H4 (cell line): ENCODE results near the gene SHC3. TPM values are rescaled to one million over a fixed set of nuclear protein-coding genes. Genes with fewer than 3 reads are reported as not detected.

ENCODE experiments used
- DNase-seq: peaks from one replicate; pipeline ENCODE4 v3.0.0-alpha.2; 2015; ENCODE audit warnings: low spot score
- total RNA-seq: library from RNA; depleted of rRNA; stranded (reverse); fragments of >200 nt; shearing (Covaris generic); gene quantifications from 2 replicates; pipeline ENCODE4 v1.2.3, GENCODE V29; 2014

Gene SHC3
- total RNA-seq, 1 experiment from 2014 or later: 1.0 TPM

DNA sequence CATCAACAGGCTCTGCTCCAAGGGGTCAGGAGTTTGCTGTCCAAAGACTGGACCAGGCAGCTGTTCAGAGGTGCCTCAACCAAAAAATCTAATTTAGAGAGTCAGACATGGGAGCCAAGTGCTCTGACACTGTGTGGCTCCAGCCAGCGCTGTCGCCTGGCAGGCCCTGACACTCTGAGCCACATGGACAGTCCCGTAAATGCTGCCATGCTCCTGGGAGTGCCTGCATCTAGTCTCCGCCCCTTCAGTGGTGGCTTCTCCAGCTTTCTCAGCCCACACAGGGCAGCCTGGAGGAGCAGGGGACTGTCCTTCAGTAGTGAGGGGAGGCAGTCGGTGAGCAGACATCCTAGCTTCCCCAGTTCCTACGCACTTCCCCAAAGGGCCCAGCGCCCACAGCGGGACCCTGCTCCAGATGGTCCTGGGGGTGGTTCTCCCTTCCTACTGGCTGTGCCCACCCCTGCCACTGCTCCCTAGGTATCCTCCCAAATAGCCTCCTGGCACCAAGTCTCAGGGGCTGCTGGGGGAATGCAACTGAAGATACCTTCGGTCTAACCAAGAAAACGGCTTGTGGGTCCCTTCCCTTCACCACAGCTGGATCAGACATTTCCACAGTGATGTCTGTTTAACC, 72.3 kb downstream of the SHC3 start:
- DNase-seq: no peak

DNA sequence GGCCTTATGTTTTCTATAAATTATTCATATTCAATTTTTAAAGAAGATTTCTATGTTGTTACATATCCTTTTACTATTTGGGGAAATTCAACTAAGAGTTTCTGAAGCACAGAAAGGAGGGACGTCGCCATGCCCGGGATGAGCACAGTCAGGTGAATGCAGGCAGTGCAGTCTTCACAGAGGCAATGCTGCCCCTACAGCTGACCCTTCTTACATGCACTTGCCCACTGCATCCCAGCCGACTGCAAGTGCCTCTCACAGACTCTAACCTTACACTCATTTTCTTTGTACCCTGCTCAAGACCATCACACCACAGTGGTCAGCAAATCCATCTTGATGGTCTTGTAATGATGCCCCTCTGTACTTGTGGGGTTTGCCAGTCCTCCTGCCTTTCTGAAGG, 73.8 kb downstream of the SHC3 start:
- DNase-seq: no peak

GRCh38 chr9:89097219-89097618, 81.4 kb downstream of the SHC3 start:
- DNase-seq: no peak

DNA sequence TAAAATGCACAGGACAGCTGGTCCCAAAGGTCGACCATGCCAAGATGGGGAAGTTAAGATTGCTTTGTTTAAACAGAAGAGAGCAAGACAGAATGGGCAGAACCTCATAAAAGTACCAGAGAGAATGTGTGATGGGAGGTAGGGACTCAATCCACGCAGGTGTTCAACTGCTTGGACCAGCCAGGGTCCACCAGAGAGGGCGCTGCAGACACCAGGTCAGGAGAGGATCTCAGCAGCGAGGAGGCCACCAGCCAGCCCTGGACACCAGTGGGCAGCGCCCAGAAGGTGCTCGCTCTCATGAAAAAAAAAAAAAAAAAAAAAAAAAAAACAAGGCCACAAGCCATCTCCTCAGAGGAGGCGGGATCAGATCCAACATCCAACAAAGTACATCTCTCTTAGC, 81.8 kb downstream of the SHC3 start:
- no peak for DNase-seq

DNA sequence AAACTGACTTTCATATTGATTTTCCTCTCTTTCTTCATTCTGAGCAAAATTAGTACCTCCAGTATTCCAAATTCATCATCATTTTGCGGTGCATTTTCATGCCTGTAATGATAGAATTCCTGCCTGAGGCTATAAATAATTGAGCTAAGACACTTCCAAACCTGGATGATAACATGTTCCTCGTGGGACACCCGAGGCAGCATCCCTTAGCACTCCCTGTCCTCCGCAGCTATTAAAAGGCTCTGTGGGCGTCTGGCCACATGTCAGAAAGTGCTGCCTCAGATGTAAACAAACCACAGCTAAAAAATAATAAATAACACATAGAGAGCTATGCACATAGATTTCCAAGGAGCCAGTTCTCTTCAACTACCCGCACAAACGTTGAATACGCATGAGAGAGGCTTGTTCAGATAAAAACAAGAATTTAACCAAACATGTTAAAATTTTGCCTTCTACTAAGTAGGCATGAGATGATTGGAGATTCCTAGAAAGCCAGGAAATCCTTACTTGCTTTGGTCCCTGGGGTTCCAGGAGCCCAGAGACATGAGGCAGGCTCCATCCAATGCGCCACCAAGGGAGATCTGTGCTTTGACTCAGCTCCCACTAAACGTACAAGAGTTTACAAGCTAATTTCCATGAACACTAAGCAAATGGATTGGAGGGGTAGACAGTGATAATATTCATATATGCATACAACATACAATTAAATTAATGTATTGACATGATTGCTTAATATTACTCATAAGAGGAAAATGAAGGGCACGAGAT, 82.7 kb downstream of the SHC3 start:
- no peak for DNase-seq

DNA sequence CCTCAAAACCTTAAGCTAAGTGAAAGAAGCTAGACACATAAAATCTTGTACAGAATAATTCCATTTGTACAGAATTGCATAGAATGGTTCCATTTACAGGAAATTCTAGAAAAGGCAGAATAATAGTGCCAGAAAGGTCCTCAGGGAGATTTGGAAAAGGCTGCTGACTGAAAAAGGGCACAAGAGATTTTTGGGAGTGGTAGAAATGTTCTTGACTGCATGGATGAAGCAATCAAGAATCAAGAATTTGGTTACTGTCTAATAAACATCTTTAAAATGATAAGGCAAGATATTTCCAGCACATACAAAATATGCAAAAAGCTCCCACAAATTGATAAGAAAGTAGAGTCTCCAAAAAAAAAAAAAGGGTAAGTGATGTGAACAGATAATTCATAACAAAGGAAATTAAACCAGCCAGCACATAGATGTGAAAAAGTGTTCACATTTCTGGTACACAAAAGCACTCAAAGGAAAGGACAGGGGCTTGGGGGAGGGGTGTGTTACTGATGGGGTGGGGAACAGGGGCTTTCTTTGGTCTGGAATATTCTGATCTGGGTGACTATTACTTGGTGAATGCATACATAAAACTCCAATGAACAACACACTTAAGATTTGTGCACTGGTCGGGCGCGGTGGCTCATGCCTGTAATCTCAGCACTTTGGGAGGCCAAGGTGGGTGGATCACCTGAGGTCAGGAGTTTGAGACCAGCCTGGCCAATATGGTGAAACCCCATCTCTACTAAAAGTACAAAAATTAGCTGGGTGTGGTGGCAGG, 85.2 kb downstream of the SHC3 start:
- no peak for DNase-seq

- DNase-seq: no peak
Measured at GRCh38 chr9:89089176-89089575, 89.4 kb downstream of the SHC3 start.

GRCh38 chr9:89083626-89084025, 95.0 kb downstream of the SHC3 start:
- no peak for DNase-seq

- no peak for DNase-seq
Measured at GRCh38 chr9:89080193-89080592, 98.4 kb downstream of the SHC3 start.

DNA sequence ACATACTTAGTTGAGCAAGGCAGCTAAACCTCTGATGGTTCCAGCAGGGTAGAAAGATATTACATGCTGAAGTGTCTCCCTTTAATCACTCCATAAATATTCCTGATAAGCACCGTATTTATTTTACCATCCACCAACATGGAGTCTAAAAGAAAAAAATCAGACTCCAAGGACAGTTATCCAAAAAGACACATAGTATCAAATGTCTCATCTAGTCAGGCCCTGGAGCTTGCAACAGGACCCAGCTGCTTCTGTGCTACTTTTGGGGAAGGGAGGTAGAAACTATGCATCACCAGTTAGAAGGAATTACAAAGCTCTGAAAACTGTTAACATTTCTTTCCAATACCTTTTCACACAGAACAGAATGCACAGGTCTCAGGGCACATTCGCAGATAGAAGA, 99.2 kb downstream of the SHC3 start:
- DNase-seq: no peak

- no peak for DNase-seq
Measured at GRCh38 chr9:89078860-89079259, 99.8 kb downstream of the SHC3 start.

GRCh38 chr9:89078421-89078820, 100.2 kb downstream of the SHC3 start:
- no peak for DNase-seq

DNA sequence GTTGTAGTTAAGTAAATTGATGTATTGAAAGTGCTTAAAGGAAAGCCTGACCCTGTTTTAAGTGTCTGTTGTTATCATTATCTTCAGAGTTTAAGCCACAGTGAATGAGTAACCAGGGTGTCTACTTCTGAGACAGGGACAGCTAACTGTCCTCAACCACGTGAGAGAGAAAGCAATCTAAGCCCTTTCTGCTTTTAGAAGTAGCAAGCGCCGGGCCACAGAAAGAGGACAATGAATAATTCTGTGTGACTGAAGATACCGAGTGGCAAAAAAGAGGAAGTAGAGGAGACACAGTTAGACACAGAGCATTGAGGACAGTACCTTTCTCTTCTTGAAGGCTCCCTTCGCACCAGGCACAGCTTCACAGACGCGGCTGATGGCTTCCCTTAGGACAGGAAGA, 101.1 kb downstream of the SHC3 start:
- no peak for DNase-seq

DNA sequence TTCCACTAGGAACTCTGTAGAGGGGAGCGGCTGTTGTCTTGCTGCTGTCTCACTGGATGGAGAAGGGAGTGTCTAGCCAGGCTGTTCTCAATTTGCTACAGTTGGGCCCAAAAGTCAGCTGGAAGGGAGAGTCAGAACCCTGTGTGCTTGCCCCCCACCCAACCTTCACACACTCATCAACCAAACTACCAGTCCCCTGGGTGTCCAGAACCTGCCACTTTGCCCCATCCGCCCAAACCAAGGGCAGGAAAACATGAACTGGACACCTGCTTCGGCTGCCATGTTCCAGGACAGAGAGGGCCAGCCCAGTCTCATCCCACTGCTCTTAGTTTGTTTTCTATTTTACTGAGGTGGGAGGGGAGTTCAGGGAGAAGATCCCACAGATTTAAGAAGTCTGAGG, 105.2 kb downstream of the SHC3 start:
- no peak for DNase-seq

GRCh38 chr9:89071591-89071990, 107.0 kb downstream of the SHC3 start:
- no peak for DNase-seq

GRCh38 chr9:89066835-89067234, 111.8 kb downstream of the SHC3 start:
- no peak for DNase-seq

GRCh38 chr9:89065921-89066320, 112.7 kb downstream of the SHC3 start:
- no peak for DNase-seq

GRCh38 chr9:89060790-89061189, 117.8 kb downstream of the SHC3 start:
- no peak for DNase-seq

GRCh38 chr9:89059925-89060506, 118.6 kb downstream of the SHC3 start:
- no peak for DNase-seq

GRCh38 chr9:89058906-89059305, 119.7 kb downstream of the SHC3 start:
- DNase-seq: no peak

DNA sequence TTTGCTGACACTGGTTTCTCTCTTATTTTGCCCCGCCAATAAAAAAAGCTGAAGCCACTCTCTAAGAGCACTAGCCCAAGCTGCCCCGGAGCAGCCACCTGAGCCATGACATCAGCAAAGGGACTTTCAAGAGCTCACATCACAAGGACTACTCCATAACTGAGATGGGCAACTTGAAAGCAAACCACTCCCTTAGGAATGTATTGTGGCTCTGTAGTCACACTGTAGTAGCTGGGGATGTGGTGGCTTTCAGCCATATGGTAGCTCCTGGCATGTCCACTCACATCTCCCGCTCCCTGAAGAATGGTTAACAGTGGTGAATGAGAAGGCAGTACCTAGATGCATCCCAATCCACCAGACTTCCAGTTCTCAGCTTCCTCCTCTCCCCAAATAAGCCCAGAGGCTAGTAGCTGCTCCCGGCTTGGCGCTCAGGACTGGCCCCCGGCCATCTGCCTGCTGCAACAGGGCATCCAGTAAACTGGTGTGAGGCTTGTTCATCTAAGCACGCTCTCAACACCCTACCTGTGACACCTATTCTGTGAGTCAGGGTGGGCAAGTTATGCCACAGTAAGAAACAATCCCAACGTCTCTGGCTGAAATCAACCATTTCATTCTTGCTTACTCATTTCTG, 123.6 kb downstream of the SHC3 start:
- no peak for DNase-seq

GRCh38 chr9:89053301-89053700, 125.3 kb downstream of the SHC3 start:
- DNase-seq: no peak
